ENCODE data around the gene CSTB.

CSTB gene

DNA sequence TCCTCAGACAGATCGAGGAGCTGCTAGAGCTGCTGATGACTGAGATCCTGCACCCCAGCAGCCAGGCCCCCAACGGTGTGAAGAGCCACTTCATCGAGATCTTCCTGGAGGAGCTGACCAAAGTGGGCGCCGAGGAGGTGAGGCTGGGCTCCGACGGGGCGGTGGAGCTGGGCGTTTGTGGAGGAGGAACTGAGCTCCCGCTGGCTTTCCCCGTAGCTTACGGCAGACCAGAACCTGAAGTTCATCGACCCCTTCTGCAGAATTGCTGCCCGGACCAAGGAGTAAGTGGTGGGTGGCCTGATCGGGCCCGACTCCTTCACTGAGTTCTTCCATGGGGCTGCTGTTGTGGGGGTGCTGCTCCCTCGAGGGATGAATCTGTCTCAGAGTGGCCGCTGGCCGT, 21.3 kb upstream of the CSTB start:
- TF ChIP-seq, protein P1, sequence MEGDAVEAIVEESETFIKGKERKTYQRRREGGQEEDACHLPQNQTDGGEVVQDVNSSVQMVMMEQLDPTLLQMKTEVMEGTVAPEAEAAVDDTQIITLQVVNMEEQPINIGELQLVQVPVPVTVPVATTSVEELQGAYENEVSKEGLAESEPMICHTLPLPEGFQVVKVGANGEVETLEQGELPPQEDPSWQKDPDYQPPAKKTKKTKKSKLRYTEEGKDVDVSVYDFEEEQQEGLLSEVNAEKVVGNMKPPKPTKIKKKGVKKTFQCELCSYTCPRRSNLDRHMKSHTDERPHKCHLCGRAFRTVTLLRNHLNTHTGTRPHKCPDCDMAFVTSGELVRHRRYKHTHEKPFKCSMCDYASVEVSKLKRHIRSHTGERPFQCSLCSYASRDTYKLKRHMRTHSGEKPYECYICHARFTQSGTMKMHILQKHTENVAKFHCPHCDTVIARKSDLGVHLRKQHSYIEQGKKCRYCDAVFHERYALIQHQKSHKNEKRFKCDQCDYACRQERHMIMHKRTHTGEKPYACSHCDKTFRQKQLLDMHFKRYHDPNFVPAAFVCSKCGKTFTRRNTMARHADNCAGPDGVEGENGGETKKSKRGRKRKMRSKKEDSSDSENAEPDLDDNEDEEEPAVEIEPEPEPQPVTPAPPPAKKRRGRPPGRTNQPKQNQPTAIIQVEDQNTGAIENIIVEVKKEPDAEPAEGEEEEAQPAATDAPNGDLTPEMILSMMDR (IDR thresholded peaks at IDR 0.05; ENCODE audit: low read depth, low read length, missing control alignments) = no peak
- DNase-seq (ENCODE audit: low read depth) = no peak
- no peak overlapping the region for H3K4me3 ChIP-seq (ENCODE audit: low read depth, low read length)

DNA sequence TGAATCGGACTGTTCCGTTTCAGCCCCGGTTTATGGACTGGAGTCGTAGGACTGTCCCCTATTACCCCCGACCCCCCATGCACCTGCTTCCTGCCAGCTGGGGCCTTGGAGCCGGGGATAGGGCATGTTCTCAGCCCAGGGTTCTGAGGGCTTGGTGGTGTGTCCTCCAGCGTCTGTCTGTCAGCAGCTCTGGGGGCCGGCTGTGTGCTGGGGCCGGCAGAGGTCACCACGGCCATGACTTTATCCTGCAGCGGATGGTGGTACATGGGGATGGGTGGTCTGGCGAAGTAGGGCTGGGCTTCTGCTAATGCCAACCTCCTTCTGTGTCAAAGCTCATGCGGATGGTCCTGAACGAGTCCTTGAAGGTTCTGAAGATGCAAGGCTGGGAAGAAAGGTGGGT, 18.7 kb upstream of the CSTB start:
- TF ChIP-seq, protein P1 (IDR thresholded peaks at IDR 0.05; ENCODE audit: low read depth, low read length, missing control alignments) = no peak
- H3K4me3 ChIP-seq (ENCODE audit: low read depth, low read length) = no peak overlapping the region
- DNase-seq (ENCODE audit: low read depth) = no peak

DNA sequence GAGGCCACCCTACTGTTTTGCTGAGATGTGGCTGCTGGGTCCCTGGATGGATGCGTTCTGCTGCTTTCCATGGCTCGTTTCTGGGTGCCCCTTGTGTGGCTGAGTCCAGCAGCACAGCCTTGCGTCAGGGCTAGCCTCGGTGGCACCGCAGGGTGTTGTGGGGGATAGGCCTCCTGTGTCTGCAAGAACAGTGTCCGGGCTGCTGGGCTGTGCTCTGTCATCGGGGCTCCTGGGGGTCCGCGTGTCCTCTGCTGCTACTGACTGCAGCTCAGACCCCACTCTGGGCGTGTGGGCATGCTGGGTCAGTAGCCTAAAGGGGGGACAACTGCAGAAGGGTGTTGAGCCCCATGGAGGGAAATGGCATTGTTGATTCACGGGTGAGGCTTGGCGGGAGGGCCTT, 18.2 kb upstream of the CSTB start:
- TF ChIP-seq, protein P1 (IDR thresholded peaks at IDR 0.05; ENCODE audit: low read depth, low read length, missing control alignments) = no peak
- no peak overlapping the region for H3K4me3 ChIP-seq (ENCODE audit: low read depth, low read length)
- no peak for DNase-seq (ENCODE audit: low read depth)

DNA sequence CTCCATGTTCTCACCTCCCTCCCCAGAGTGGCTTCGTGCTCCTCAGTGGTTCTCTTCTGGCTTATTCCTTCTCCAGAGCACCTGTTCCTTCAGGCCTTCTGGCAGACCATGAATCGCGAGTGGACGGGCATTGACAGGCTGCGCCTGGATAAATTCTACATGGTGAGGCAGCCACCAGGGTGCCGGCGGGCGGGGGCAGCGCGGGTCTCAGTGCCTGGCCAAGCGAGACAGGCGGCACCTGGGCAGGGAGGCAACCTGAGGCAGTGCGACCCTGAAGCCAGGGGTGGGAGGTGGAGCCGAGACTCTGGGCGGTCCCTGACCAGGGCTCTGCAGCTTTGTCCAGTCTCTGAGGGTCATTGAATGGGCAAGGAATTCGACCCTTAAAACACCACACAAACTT, 17.1 kb upstream of the CSTB start:
- DNase-seq (ENCODE audit: low read depth) = no peak
- TF ChIP-seq, protein P1 (IDR thresholded peaks at IDR 0.05; ENCODE audit: low read depth, low read length, missing control alignments) = no peak
- H3K4me3 ChIP-seq (ENCODE audit: low read depth, low read length) = no peak overlapping the region

DNA sequence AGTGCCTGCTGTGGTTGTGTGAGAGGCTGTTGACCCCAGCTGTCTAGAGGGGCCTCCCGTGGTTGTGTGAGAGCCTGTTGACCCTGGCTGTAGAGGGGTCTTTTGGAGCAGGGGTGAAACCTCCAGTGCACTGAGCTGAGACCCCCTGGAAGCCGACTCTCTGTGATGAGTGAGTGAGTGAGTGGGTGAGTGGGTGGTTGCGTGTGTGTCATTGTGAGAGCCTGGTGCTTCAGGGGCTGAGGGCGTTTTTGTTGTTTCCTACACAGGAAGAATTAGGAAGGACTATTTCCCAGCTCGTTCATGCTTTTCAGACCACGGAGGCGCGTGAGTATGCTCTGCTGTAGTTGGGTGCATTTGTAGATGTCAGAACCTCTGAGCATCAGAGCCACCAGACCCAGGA, 16.3 kb upstream of the CSTB start:
- no peak for DNase-seq (ENCODE audit: low read depth)
- H3K4me3 ChIP-seq (ENCODE audit: low read depth, low read length) = no peak overlapping the region
- TF ChIP-seq, protein P1 (IDR thresholded peaks at IDR 0.05; ENCODE audit: low read depth, low read length, missing control alignments) = no peak

DNA sequence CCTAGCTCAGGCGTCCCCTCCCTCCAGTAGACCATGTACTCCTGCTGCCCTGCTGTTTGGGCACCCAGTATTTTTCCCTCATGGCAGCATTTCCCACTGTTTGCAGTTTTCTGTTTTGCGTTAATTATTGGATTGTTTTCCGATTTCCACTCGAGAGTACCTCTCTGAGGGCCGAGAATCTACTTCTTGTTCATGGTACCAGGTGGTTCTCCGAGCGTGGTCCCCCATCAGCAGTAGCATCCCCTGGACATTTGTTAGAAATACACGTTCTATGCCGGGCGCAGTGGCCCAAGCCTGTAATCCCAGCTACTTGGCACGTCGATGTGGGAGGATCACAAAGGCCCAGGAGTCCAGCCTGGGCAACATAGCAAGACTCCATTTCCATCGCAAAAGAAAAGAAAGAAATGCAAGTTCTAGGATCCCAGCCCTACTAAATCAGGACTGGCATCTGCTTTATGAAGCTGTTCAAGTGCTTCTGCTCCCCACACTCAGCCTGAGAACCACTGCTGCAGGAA, 14.0 kb upstream of the CSTB start:
- peak overlapping the region; percentile 91 for H3K4me3 ChIP-seq (ENCODE audit: low read depth, low read length)
- no peak for DNase-seq (ENCODE audit: low read depth)
- TF ChIP-seq, protein P1 (IDR thresholded peaks at IDR 0.05; ENCODE audit: low read depth, low read length, missing control alignments) = no peak

DNA sequence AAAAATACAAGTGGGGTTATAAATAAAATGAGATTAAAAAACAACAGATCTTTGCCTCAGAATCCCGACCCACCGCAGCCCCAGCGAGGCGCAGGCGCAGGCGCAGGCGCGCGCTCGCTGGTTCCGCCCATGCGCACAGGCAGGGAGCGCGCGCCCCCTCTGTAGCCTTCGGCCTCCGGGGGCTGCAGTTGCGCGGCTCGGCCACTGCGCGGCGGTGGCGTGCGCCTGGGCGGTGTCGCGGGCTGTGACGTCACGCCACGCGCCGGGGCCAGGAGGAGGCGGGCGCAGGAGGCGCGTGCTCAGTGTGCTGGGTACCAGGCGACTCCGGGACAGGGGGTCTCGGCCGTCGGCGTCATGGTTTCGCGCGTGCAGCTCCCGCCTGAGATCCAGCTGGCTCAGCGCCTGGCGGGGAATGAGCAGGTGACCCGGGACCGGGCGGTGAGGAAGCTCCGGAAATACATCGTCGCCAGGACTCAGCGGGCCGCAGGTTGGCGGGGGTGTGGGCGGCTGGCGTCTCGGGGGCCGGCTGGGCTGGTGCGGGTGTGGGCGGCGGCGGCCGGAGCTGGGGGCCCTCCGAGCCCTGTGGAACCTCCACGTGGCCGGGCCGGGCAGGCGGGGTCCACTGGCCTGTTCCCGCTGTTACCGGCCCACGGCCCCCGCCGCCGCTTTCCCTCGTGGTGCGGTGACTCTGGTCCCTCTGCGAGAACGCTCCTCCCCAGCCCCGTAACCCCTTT, 13.3 kb upstream of the CSTB start, which contains the start of gene RRP1:
TSS of gene RRP1 (plus strand) at position 302 of the 734 bp plus-strand sequence. CDS start at position 355, 53 bp downstream.
- TF ChIP-seq, protein P1 (IDR thresholded peaks at IDR 0.05; ENCODE audit: low read depth, low read length, missing control alignments) = peak; percentile 92
- peak within 1 kb of the TSS; percentile 91 for H3K4me3 ChIP-seq (ENCODE audit: low read depth, low read length)
- no peak for DNase-seq (ENCODE audit: low read depth)
